Renal cortical epithelial cell (primary cell): Measurements from ENCODE around the gene PET100. TPM values are rescaled to one million over a fixed set of nuclear protein-coding genes. Genes with fewer than 3 reads are reported as not detected.

Experiments
- DNase-seq: peaks from one replicate; pipeline ENCODE4 v3.0.0-alpha.2; 2011; ENCODE audit warnings: low read depth
- total RNA-seq: library from RNA; depleted of rRNA; stranded (reverse); fragments of >200 nt; gene quantifications from 2 replicates; pipeline ENCODE4 v1.2.3, GENCODE V29; 2014

The PET100 gene, protein sequence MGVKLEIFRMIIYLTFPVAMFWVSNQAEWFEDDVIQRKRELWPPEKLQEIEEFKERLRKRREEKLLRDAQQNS
- total RNA-seq: 15.3 and 27.6 TPM in 2 replicates

DNA sequence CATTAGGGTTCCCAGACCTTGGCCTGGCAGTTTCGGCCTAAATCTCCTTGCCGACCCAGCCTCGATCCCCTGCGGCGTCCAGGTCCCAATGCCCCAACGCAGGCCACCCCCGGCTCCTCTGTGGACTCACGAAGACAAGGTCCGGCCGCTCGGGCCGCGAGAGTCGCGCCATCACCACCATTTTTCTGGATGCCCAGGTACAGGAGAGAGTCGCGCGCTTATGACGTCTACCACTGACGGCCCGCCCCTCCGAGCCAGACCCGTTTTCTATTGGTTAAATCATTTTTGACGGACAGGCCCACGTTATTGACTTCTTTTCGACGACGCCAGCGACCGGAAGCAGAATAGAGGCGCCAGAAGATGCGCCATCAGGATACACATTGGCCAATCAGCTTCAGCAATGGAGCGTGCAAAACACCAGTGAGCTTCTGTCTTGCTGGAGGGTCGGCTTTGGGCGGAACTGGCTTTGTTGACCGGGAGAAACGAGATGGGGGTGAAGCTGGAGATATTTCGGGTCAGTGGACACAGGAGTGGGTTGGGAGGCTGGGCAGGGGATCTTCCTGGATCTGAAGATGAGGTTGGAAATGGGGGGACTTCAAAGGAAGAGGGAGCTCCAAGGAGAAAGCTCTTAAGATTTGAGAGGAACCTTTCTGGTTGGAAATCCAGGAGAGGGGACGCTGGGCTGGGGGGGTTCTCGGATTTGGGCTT lies at the start of gene PET100, which contains the start of gene XAB2:
Gene PET100 (plus strand): TSS at position 447 of the 708 bp plus-strand sequence. CDS start 41 bp downstream, at position 488.
Gene XAB2 (minus strand): TSS at position 199 of the 708 bp plus-strand sequence. CDS start 18 bp downstream, at position 181.
- peak; percentile 98 for DNase-seq

DNA sequence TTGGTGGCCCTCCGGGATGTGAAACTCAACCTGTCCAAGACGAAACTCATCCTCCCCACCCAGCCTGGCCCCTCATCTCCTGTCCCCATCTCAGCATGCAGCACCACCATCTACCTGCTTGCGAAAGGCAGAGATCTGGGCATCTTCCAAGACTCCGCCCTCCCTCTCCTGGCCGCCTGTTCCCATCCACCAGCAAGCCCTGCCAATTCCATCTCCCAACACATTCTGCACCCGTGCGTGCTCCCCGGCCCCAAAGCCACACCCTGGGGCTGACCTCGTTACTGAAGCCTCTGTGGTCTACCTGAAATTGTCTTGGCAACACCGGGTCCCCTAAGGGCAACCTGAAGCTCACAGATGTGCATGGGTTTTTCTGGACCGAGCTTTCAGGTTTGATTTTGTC lies 47.1 kb upstream of the PET100 start:
- DNase-seq: no peak

DNA sequence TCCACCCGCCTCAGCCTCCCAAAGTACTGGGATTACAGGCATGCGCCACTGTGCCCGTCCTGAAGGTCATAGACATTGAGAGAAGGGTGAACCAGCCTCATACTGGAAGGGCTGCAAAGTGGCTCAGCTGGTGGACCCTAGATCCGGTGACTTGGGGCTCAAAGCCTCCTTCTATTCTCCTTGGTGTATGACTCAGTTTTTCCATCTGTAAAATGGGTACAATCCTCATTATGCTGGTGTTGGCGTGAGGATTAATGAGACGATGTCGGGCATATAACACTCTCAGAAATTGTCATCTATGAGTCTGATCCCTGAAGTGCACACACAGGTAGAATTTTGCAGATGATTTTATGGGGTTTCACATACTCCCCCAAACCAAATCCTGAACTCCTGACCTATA lies 39.8 kb upstream of the PET100 start:
- no peak for DNase-seq

DNA sequence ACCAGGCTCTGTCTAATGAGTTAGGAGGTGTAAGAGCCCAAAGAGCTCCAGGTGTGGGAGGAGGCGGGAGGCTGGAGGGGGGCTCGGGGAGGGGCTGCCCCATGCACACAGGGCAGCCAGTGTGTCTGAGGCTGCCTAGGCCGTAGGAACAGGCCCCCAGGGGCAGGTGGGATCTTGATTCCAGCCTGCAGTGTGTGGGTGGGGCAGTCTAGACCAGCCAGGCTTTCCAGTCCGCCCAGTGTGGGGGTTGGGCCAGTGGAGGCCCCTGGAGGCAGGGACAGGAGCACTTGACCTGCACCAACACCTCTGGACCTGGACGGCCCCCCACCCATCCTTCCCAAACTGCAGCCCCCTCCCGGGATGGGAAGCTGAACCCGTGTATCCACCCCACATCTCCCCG lies 39.3 kb upstream of the PET100 start:
- DNase-seq: no peak

DNA sequence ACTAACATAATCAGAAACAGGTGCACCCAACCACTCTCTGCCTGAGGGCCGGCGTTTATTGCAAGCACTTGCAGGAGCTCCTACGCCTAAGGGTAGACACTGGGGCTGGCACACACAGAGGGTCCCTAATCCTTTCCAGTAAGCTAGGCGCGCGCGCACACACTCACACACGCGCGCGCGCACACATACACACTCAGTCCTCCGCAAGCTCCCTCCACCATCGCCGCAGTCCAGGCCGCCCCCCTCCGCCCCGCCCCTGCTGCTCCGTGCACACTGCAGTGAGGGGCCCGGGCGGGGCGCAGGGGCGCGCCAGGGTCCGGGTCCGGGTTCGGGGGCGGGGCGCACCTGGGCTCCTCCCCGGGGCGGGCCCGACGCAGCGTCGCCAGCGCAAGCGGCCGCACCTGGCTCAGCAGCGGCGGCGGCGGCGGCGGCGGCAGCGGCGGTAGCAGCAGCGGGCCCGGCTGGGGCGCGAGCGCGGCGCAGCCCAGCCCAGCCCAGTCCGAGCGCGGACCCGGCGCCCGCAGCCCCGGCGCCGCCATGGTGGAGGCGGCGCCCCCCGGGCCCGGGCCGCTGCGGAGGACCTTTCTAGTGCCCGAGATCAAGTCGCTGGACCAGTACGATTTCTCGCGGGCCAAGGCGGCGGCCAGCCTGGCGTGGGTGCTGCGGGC lies 34.0 kb upstream of the PET100 start, which contains the start of gene CAMSAP3:
Gene CAMSAP3 (plus strand): TSS at position 398 of the 668 bp plus-strand sequence. CDS start 140 bp downstream, at position 538.
- DNase-seq: no peak

DNA sequence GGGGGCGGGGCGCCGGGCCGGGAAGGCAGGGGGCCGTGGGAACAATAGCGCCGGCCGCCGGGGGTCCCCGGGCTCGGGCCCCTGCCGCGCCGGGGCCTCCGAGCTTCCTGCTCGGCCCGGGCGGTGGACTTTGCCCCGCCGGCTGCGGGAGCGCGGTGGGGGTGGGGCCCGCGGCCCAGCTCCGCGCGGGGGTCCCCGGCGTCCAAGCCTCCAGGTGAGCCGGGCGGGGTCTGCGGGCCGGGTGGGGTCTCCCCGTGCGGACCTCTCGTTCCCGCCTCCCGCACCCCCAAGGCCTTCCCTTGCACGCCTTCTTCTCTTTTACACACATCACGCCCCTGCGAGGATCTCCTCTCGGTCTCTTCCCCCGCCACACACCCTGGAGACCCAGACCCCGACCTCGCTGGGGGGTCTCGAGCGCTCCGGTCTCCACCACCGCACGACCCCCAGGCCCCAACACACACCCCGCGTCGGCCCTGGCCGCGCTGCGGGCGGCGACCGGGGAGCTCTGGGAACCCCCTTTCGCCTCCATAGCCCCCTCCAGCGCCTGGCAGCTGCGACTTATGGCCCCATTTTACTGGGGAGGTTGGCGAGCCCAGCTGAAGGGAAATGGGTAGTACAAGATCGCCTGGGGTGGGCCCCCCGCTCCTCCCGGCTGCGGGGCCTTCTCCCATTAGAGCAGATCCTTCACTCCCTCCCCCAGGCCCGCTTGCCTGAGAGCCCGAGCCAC lies 33.2 kb upstream of the PET100 start:
- DNase-seq: no peak

DNA sequence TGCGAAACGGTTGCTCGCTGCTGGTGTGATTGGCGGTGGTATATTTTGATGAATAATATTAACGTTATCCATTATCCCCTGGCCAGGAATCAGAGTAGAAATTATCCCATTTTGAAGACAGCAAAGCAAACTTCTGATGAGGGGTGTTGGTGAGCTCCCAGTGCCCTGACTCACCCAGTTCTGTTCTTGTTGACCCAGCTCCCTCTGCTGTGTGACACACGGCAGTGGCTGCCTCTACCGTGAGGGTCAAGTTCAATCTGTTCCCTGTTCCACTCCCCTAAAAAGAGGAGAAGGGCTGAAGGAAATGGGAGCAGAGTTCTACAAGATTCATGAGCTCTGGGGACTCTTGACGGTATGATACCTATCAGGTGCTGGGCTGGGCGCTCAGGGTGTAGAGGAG lies 31.9 kb upstream of the PET100 start:
- DNase-seq: no peak

DNA sequence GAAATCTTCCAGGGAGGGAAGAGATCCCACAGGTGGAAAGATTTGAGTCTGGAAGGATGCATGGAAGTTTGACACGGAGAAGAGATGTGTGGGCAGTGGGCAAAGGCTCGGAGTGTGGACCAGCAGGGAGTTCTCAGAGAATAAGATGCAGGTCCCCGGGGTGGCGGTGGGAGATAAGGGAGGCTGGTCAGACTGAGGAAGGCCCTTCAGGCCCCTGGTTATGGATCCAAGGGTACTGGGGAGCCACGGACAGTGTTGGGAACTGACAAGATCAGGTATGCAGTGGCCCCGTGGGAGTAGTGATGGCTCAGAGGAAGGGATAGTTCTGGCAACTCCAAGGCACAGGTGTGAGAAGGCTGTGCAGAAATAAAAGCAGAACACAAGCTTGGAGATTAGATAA lies 31.4 kb upstream of the PET100 start:
- DNase-seq: no peak

DNA sequence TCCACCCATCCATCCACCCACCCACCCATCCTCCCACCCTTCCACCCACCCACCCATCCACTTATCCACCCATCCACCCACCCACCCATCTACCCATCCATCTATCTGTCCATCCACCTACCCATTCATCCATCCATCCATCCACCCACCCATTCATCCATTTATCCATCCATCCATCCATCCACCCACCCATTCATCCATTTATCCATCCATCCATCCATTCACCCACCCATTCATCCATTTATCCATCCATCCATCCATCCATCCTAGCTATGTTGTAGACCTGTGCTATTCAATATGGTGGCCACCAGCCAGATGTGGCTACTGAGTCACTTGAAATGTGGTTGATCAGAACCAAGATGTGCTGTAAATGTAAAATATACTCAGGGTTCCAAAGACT lies 28.9 kb upstream of the PET100 start:
- DNase-seq: no peak

DNA sequence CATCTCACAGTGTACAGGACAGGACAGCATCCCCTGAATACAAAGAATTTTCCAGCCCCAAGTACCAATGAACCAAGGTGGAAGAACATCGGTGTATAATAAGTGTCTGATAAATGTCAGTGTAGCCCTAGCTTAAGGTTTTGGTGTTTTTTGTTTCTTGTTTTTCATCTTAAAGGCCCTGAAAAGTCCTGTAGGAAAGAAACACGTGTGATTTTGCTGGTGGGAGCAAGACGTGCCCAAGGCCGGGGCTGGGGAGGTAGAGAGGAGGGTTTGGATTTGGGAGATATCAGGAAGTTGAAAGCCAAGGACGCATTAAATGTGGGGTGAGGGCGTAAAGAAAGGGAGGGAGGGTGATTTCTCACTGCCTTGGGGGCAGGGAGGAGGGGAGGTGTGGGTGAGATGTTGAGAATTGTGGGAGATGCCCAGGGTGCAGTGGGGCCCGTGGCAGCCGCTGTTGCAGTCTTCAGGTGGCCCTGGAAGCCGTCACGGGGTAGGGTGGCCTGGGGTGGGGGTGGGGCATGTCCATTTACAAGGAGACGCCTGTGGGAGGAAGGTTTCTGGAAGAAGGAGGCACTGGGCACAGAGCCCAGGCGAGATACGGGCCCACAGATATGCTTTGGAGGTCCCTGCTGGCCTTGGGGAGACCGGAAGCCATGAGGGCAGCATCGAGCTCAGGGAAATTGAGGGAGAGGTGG lies 27.2 kb upstream of the PET100 start:
- DNase-seq: no peak

DNA sequence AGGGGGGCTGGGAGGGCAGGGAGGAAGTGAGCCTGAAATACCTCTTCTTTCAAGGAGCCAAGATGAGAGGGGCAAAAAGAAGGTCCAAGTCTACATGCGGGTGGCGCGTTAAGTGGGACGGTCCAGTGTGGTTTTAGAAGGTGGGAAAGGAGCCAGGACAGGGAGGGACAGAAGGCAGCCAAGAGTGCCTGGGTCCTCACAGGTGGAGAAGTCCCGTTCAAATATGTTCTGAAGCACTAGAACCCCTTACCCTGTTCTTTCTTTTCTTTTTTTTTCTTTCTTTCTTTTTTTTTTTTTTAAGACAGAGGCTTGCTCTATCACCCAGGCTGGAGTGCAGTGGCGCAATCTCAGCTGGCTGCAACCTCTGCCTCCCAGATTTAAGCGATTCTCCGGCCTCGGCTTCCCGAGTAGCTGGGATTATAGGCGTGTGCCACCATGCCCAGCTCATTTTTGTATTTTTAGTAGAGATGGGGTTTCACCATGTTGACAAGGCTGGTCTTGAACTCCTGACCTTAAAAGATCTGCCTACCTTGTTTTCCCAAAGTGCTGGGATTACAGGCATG lies 26.6 kb upstream of the PET100 start:
- no peak for DNase-seq

DNA sequence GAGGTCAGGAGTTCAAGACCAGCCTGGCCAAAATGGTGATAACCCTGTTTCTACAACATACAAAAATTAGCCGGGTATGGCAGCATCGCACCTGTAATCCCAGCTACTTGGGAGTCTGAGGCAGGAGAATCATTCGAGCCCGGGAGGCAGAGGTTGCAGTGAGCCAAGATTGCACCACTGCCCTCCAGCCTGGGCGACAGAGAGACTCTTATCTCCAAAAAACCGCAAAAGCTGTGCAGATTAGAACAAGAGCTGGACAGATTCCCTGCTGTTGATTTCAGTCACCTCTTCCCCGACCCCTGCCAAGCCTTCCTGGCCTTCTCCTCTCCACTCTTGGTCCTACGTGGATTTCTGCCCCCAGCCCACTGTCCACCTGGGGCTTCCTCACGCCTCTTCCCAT lies 25.7 kb upstream of the PET100 start:
- no peak for DNase-seq

DNA sequence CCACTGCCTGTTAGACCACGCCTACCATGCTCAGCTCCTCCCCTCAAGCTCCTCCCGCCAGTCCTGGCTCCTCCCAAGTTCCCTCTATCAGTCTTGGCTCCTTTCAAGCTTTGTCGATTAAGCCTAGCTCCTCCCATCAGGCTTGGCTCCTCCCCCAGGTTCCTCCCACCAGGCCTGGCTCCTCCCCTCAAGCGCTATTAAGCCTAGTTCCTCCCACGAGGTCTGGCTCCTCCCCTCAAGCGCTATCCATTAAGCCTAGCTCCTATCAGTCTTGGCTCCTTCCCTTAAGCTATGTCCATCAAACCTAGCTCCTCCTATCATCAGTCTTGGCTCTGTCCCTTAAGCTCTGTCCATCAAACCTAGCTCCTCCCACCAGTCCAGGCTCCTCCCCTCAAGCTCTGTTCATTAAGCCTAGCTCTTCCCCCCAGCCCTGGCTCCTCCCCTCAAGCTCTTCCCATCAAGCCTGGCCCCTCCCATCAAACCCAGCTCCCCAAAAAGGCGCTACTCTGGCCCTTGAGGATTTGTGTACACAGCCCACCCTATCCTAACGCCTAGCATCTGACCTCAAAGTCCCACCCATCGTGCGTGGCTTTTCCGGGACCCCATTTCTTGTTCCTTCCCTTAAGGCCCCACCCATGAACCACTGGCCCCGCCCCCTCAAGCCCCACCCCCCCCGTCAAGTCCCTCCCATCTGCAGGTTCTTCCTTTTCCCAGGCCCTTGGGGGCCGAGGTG lies 23.9 kb upstream of the PET100 start:
- DNase-seq: no peak

DNA sequence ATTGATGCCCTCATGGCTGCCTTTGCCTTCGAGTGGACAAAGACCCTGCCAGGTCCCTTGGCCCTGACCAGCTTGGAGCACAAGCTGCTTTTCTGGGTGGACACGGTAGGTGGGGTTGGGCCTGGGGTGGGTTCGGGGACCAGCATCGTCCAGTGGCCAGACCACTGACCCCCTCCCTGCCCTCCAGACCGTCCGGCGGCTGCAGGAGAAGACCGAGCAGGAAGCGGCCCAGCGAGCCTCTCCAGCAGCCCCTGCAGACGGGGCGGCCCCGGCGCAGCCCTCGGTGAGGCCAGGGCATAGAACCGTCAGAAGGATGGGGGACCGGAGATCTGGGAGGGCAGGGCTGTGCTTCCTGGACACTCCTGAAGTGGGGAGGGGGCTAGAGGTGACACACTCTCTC lies 23.3 kb upstream of the PET100 start:
- DNase-seq: no peak

DNA sequence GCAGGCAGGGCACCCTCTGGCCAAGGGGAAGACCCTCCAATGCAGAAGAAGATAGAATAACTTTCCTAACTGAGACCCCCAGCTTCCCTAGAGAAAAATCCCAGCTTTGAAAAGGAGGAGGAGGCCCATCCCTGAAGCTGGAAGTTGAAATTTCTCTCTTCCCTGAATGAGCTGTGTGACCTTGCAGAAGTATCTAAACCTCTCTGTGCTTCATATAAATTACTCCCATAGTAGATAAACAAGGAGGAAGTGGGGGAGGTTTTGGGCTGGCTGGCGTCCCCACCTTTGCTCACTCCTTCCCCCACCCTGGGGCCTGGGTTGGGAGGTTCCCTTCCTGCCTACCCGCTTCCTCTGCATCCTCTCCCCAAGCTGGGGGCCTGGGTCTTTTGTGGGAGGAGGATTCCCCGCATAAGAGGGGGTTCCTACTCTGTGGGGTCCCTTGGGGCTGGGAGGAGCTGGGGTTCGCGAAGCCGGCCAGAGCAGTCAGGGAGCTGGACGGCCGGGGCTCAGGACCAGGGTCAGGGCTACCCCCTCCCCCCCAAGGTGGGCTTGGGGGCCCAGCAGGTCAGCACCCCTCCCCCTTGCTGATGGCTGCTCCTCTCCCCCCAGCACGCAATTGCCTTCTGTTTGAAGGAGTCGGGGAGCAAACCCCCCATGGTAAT lies 22.2 kb upstream of the PET100 start:
- no peak for DNase-seq

DNA sequence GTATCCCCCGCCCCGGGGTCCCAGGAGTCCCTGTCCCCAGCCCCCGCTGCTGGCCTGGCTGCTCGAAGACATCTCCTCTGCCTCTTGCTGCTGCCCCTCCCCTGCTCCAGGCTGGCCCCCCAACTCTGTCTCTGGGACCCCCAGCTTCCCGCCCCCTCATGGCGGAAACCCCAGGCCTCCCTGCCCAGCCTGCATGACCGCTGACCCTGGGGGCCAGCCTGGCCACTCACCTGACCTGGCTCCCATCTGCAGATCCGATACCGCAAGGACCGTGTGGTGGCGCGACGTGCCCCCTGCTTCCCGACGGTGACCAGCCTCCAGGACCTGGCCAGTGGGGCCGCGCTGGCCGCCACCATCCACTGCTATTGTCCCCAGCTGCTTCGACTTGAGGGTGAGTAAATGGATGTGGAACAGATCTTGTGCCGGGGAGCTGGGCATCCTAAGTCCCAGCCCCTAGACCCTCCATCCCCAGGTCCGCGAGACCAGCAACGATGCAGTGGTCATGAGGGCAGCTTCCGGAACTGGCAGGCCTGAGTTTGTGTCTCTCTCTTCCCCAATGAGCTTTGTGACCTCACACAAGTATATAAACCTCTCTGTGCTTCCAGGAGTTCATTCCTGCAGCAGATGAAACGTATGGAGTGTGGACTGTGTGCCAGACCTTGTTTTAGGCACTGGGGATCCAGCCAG lies 21.6 kb upstream of the PET100 start:
- DNase-seq: no peak

DNA sequence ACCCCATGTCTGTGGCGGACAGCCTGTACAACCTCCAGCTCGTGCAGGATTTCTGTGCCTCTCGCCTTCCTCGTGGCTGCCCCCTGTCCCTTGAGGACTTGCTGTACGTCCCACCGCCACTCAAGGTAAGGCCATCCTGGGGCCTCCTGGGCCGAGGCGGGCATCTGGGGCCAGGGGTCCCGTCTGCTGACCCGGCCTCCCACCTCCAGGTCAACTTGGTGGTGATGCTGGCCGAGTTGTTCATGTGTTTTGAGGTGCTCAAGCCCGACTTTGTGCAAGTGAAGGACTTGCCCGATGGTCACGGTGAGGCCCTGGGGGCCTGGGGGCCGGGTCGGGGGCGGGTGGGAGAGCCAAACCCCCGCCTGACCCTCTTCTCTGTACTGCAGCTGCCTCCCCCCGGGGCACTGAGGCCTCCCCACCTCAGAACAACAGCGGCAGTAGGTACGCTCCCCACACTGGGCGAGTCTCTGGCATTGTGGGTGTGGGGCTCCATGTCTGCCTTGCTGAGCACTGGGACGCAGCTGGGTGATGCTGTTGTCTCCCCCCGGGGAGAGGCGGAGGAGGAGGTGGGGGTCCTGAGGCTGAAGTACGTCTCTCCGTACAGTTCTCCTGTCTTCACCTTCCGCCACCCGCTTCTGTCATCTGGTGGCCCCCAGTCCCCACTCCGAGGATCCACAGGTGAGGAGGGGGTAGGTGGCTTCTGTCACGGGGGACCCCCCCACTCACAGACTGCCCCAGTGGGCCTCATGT lies 18.9 kb upstream of the PET100 start:
- DNase-seq: no peak

DNA sequence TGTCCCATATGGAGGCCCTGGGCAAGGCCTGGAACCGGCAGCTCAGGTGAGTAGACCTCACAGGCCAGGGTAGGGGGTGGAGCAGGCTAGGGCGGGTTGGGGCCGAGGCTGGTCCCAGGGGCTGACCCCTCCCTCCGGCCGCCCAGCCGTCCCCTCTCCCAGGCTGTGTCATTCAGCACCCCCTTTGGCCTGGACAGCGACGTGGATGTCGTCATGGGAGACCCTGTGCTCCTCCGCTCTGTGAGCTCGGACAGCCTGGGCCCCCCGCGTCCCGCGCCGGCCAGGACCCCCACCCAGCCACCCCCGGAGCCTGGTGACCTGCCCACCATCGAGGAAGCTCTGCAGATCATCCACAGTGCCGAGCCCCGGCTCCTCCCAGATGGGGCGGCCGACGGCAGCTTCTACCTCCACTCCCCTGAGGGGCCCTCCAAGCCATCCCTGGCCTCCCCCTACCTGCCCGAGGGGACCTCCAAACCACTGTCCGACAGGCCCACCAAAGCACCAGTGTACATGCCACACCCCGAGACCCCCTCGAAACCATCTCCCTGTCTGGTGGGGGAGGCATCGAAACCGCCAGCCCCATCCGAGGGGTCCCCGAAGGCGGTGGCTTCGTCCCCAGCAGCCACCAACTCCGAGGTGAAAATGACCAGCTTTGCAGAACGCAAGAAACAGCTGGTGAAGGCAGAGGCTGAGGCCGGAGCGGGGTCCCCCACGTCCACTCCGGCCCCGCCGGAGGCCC lies 17.9 kb upstream of the PET100 start:
- DNase-seq: no peak
